Coronary artery (tissue), 2 donors: ENCODE measurements around the gene PCSK9.

ENCODE experiments used
- DNase-seq: peaks from one replicate; pipeline ENCODE4 v3.0.0-alpha.2; 2017; ENCODE audit warnings: low spot score
- H3K27ac ChIP-seq, 2 donors: fragments of 200-600 bp; sonication (generic); one replicate each; pipeline ENCODE4 v1.5.1; 2016 to 2019
- H3K4me3 ChIP-seq: fragments of 200-600 bp; sonication (generic); 2 replicates; pipeline ENCODE4 v1.5.1; 2016; ENCODE audit warnings: mild to moderate bottlenecking, moderate library complexity
- CTCF ChIP-seq: fragments of 200-600 bp; sonication (generic); IDR thresholded peaks from one replicate; pipeline ENCODE4 v1.5.1; 2019; ENCODE audit warnings: antibody characterized with exemption

PCSK9 gene

GRCh38 chr1:55049914-55050278 is 10.5 kb downstream of the PCSK9 start:
- H3K4me3 ChIP-seq, result no peak overlapping the region
- H3K27ac ChIP-seq, result no peak overlapping the region
- no peak for TF ChIP-seq CTCF
- DNase-seq, result no peak

GRCh38 chr1:55050283-55050682 is 10.9 kb downstream of the PCSK9 start:
- no peak for TF ChIP-seq CTCF
- no peak overlapping the region for H3K27ac ChIP-seq
- no peak overlapping the region for H3K4me3 ChIP-seq
- DNase-seq, result no peak

GRCh38 chr1:55051169-55051568 is 11.8 kb downstream of the PCSK9 start:
- TF ChIP-seq CTCF, result no peak
- DNase-seq, result no peak
- Histone ChIP-seq H3K4me3 (no peak overlapping the region), H3K27ac (no peak overlapping the region)

GRCh38 chr1:55051621-55052020 is 12.3 kb downstream of the PCSK9 start:
- Histone ChIP-seq H3K4me3 (no peak overlapping the region), H3K27ac (no peak overlapping the region)
- no peak for TF ChIP-seq CTCF
- DNase-seq, result no peak

- Histone ChIP-seq H3K27ac (no peak overlapping the region), H3K4me3 (no peak overlapping the region)
- TF ChIP-seq CTCF, result no peak
- DNase-seq, result no peak
These were observed 13.1 kb downstream of the PCSK9 start for GRCh38 chr1:55052221-55053142.

- TF ChIP-seq CTCF, result no peak
- no peak overlapping the region for H3K4me3 ChIP-seq
- no peak overlapping the region for H3K27ac ChIP-seq
- DNase-seq, result no peak
These were observed 14.1 kb downstream of the PCSK9 start for GRCh38 chr1:55053265-55053954.
